Cortex of kidney (tissue), 1 donor: Measurements from ENCODE around the gene RBM12.

ENCODE experiments used
- DNase-seq: peaks from one replicate; lab custom pipeline; 2025; lab: John Stamatoyannopoulos, UW

Gene RBM12

DNA sequence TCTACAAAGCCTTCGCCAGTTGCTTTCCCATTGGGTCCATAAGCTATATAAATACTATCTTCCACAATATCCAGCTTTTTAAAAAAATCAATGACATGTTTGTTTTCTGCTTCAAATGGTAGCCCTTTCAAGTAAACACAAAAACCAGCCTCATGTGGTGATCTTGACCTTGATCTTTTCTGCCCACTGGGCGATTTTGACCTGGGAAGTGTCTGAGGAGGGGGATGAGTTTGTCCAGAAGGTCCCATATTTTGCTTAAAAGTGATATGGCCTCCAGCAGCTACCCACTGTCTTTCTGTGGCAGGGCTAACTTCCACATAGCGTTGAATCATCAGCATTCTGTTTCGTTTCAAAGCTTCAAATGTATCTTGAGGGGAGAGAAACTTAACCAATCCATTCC lies 10.8 kb downstream of the RBM12 start:
- no peak for DNase-seq

DNA sequence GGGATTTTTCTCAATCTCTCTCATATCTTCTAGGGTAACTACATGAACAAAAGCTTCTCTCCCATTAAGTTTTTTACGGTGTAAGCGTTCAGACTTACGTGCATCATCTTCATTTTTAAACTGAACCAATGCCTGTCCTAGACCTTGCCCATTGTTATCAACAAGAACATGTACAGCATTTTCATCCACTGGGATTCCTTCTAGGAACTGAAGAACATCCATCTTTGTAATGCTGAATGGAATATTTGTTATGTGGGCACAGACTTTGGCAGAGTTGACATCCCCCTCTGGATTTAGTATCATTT lies 11.3 kb downstream of the RBM12 start:
- no peak for DNase-seq

DNA sequence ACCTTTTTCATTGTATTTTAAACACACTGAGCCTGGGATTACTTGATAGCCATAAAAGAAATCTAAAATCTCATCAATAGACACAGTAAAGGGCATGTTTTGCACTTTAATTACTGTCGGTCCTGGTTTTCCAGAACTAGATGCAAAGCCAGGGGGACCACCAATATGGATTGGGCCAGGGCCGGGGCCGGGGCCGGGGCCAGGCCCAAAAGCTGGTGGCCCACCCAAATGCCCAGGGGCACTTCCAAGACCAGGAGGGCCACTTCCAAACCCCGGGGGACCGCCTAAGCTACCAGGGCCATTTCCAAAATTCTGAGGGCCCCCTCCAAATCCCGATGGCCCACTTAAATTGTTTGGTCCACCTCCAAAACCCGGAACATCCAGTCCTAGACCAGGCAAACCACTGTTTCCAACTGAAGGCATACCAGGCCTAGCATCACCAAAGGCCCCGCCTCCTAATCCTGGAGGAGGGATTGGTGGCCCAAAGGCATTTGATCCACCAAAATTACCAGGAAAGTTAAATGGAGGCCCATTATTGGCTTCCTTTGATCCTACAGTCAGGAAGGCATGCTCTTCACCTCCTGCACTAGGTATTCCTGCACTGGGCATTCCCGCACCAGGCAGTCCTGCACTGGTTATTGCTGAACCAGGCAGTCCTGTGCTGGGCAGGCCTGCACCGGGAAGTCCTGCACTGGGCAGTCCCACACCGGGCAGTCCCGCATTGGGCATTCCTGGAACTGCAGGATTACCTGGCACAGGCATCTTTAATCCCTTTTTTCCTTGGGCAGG lies 11.9 kb downstream of the RBM12 start:
- DNase-seq = no peak

DNA sequence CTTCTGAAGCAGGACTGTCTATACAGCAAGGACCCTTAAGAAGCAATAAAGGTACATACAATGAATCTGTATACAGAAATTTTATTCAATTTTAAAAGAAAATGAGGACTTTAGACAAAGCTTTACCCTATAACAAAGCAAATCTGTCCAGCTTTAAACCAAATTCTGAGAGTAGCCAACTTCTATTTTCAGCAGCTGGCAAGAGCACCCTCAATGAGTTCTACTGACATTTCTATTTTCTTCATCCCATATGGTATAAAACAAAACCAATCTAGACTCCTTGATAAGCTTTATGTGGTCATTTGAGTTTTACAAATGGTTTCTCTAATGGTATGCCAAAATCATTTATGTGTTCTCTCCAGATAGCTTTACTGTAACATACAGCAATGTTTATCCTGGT lies 12.7 kb downstream of the RBM12 start:
- DNase-seq = no peak

DNA sequence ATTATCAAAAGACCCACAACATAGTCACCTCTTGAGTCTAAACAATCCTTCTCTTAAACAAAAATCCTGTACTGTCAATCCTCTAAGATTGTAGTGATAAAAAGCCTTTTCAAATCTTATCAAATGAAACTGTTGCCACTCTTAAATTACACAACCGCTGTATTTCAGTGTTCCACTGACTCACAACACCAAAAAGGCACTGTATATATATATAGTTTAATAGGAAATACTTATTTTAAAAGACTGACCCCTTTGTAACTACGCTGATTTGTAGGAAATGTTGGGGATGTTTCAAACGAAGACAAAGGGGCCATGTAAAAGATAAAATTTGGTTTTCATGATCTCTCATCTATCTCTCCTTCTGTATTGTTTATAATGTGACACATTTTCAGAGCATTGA lies 14.1 kb downstream of the RBM12 start:
- no peak for DNase-seq

DNA sequence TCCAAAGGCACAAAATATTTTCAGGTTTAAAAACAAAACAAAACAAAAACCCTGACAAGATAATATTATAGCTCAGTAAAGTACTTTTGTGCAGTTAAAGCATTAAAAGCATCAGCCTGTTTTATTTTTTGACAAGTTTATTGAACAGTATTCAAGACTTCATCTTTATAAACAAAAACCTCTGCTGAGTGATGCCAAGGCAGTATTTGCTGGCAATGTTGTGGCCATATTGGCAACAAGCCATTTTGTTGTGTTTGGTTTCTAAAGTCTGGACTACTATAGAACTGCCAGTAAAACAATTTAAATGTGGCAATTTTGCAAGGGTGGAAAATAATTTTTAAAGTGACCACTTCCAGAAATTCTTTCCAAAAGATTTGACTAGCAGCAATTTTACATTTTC lies 15.9 kb downstream of the RBM12 start:
- DNase-seq = no peak

DNA sequence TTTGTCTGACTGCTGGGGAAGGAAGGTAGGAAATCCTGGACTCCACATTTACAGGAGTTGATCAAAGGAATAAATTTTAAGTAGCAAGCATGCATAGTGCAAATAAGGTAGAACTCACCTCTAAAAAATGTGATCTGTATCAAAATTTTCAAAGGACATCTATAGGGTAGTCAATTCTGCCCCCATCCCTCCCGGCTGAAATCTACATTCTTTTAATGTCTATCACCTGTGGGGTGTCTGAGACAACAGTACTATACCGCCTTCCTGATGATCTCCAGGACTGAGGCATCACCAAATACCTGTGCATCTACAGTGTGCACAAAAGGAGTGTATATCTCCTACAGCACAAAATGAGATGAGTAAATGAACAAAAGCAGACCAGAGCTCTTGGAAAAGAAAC lies 19.9 kb downstream of the RBM12 start:
- no peak for DNase-seq

DNA sequence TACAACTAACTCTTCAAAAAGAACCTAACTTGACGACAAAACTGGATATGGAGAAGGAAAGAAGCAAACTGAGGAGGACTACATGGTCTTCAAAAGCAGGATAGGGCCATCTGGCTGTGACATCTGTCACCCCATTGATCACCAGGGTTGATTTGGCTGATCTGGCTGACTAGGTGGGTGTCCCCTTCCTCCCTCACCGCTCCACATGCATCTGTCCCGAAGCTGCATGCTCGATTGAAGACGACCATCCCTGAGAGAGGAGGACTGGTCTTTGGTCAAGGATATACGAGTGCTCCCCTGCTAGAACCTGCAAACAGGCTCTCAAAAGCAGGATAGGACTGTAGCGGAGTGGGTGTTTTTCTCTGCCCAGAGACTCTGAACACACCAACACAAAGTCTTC lies 21.7 kb downstream of the RBM12 start:
- DNase-seq = no peak

DNA sequence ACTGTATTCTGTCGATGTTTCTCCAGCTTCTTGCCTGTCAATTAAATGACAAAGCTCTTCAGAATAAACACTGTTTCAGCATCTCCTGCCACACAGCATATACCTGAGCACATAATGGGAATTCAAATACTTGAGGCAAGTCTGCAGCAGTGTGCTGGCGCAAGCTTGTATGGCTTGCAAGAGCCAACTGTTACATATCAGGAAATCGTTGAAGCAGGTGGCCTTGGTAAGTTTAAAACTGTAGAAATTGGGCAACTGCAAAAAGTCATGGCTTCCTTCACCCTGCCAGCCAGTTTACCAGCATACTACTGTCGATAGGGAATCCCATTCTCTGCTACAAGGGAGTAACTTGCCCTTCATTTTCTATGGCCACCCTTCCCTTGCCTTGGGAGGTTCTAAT lies 23.0 kb downstream of the RBM12 start:
- DNase-seq = no peak

DNA sequence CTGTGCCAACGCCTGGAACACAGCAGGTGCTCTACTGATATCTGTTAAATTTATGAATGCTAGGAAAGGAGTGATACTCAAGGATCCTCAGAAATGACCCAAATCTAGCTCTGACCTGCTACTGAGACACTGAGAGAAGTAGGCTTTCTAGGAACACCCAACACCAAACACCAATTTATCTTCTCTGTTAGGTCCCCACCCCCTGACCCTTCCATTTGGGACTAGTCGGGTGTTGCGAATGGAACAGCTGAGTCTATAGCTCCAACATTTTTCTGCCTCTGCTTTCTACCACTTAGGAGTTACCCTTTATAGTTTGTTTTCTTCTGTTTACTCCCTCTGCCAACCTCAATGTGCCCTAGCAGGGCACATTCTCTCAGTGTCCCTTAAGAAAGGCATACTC lies 24.0 kb downstream of the RBM12 start:
- DNase-seq = no peak

DNA sequence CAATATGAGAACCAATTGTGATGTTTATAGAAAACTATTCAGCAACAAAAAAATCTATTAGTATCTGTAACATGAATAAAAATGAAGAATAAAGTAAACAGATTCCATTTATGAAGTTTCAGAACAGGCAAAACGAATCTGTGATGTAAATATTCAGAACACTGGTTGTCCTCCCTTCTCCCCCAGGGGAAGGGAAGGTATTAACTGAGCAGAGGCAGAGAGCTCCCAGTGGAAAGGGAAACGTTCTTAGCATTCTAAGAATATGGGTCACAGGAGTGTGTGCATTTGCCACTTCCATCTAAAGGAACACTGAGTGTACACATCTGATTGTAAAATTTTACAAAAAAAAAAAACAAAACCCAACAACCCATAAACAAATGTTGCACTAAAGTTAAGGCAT lies 25.9 kb downstream of the RBM12 start:
- no peak for DNase-seq

DNA sequence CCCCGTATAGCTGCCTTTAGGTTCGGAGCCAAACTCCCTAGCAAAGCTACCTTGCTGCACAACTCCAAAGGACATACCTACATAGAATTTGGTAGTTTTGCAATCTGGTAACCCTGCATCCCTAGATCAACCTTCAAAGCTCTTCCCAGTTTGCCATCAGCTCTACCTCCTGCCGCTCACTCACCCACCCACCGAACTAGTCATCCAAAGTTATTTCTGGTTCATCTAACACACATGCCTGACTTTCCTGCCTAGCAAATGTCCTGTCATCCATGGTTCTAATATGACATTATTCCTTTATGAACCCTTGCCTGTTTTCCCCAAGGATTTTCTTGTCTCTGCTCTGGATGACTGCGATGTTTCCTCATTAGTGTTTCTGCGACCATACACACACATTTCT lies 27.4 kb downstream of the RBM12 start:
- DNase-seq = no peak

DNA sequence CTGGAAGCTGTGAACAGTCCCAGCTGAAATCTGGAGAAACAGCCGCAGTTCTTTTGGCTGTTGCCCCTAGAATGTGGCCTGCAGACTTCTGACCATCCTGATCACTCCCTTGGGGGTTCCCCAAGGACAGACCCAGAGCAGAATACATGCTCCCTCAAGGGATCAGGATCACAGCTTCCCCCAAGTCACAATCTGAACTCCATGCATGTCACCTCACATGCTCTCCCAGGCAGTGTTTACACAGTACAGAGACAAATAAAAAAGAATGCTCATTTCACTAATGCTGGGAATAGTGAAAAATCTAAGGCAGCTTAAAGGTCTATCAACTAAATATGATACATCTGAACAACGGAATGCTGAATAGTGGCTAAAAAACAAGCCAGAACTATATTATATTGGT lies 28.6 kb downstream of the RBM12 start:
- DNase-seq = no peak

DNA sequence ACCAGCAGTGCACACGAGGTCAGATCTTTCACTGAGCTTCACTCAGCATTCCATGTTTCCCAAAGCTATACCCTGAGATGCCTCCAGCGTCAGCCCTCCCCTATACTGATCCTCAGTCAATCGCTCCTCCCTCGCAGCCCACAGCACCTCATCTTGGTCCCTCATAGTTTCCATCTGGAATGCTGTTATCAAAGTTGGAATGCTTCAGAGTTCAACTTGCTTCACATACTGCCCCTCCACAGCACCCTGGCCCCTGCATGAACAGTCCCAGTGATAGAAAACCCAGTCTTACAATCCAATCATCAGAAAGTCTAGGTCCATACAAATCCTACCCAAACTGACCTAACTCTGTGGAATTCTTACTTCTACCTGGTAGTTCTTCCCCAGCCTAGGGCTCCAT lies 29.0 kb downstream of the RBM12 start:
- DNase-seq = no peak

DNA sequence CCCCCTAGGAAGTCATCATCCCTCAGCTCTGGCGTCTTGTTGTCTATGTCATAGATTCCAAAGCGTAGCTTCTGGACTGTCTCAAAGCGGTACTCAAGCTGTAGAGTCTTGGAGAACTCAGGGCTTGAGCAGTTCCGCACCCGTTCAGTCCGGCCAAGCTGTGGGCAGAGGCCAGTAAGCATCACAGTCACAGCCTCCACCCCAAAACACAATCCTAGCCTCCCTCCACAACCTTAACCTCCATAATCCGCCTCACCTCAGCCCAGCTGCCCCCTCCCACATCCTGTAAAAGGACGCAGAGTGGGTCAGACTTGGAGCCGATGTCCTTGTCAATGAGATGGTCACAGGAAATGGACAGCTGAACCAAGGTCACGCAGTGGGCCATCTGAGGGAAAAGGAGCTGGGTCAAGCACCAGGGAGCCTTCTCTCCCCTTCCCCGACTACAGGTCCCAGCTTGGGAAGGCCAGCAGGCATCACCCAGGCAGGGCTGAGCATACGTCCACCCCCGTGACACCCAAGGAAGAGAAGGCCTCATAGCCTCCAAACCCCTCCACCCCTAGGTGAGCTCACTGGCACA lies 32.1 kb downstream of the RBM12 start:
- no peak for DNase-seq

DNA sequence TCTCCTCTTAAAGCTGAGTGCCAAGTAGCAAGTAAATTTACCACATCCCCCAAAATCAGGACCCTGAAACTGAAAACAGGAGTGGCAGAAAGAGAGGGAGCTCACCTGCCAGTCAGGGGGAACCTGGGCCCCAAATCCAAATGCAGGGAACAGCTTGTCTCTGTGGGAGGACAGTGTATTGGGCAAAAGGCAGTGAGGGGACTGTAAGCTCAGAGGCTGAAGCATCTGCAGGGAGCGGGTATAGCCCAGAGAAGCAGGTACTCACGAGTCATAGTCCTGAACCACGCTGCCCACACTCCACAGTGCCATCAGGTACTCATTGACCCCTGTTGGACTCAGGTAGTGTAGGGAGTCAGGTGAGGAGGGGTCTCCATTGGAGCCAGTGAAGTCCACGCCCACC lies 34.1 kb downstream of the RBM12 start:
- DNase-seq = no peak

DNA sequence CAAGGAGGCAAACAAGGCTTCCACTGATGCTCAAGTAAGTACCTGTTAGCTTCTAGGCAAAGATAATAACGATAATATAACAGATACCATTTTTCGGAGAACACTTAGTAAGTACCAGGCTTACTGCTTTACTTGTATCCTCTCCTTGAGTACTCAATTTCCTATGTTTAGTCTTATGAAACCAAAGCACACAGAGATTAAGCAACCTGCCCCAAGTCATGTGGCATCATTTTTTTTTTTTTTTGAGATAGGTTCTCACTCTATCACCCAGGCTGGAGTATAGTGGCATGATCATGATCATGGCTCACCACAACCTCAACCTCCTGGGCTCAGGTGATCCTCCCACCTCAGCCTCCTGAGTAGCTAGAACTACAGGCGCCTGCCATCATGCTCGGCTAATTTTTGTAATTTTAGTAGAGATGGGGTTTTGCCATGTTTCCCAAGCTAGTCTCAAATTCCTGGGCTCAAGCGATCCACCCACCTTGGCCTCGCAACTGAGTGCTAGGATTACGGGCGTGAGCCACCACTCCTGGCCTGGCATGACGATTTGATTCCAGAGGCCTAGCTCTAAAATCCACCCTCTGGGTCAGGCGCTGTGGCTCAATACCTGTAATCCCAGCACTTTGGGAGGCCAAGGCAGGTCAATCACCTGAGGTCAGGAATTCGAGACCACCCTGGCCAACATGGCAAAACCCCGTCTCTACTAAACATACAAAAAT lies 35.1 kb downstream of the RBM12 start:
- no peak for DNase-seq

DNA sequence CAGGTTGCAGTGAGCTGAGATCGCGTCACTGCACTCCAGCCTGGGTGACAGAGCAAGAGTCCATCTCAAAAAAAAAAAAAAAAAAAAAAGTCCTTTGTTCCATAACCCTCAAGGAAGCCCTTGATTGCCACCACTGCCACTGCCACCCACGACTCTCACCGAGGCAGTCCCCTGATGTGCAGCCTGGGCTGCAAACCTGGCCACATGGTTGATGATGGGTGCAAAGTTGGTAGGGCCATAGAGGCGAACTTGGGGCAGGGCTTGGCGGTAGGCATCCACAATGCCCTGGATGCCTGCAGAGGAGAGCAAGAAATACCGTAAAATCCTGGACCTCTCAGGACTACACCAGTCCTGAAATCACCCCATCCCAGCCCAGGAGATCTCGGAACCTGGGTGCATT lies 37.6 kb downstream of the RBM12 start:
- no peak for DNase-seq

DNA sequence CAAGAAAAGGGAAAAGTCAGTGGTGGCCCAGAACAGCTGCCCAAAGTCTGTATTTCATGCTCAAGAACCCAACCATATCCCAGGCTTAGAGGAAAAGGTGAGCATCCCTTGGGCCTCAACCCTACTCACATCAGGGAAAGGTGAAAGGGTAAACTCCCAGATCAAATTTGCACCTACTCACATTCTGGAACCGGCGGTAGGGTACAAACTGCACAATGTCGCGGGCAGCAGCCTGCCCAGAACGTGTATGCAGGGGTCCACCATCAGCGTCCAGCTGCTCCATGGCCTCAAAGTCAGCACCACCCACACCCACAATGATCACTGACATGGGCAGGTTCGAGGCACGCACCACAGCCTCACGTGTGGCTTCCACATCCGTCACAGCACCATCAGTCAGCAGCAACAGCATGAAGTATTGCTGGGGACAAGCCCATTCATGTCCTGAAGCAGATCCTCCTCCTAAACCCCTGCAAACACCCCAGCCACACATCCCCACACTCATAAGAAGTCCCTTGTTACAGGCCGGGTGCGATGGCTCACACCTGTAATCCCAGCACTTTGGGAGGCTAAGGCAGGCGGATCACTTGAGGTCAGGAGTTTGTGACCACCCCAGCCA lies 38.2 kb downstream of the RBM12 start:
- DNase-seq = no peak

DNA sequence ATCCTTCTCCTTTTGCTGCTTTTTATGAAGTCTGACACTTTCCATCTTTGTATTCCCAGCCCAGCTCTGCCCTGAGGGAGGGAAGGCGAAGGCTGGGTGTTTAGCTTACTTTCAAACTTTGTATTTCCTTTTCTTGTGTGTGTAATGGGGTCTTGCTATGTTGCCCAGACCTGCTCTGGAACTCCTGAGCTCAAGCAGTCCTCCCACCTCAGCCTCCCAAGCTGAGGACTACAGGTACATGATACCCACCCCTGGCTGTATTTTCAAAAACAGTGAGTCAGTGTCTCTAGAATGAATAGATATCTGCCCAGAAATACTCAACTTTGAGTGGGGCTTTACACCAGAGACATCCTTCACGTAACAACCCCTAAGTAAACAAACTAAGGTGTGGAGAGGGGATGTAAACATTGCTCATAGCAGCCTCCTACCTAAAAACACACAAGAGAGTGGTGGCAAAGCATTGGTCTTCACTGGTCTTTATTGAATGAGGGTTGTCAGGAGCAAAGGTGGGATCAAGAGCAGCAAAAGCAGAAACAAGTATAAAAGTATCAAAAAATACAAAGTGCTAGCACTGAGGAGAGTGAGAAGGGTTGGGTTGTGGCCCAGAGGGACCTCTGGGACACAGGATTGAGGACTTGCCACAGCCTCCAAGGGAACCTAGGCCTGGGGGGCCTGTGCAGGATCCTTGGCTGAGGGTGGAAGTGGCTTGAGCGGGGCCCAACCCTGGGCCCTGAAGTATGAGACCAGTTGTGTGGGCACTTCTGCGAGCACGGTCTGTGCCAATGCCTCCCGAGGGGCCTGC lies 38.9 kb downstream of the RBM12 start:
- no peak for DNase-seq

DNA sequence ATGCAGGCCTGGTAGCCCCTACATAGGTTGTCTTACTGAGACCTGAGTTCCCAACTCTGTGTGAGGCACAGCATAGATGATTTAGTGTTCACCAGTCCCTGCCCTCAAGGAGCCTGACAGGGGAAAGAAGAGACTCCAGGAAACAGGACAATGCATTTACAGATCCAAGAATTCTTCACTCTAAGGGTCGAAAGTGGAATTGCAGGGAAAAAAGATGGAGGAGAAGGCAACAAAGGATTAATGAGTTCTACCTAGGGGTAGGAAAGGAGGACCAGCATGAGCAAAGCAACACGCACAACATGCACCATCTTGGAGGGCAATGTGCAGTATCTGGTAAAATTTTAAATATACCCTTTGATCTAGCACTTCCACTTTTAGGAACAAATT lies 43.1 kb downstream of the RBM12 start:
- no peak for DNase-seq

DNA sequence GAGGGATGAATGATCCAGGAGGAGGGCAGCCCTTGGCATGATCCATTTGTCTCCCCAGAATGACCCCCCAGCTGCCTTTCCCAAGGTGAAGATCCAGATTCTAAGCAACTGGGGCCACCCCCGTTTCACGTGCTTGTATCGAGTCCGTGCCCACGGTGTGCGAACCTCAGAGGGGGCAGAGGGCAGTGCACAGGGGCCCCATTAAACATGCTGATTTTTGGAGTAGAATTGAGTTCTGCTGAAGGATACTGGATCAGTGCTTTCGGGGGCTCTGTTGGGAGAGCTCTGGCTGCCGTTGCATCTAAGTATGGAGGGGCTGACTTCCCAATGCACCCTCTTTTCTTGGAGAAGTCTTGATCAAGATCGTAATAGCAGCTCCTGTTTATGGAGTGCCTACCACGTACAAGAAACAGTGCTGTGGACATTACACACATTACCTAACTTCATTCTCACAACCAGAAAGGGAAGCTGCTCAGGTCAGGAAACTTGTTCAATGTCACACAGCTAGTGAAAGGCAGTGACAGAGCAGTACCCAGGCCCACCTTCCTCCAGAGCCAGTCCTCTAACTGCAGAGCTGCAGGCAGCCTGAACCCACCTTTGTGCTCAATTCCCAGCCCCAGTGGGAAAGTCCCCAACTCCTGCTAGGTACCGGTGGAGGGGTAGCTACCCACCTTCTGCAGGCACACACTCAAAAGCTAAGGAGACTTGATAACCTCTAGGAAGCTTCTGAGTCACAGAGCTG lies 43.7 kb downstream of the RBM12 start:
- DNase-seq = no peak
